GM12878 (cell line): ENCODE data around the gene TOR1A. TPM values are rescaled to one million over a fixed set of nuclear protein-coding genes. Genes with fewer than 3 reads are reported as not detected.

Source experiments
- ATAC-seq: fragments of 200-7000 bp; cut with Tn5 transposase; 3 replicates; pipeline ENCODE4 v1.9.1; 2020; ENCODE audit warnings: mild to moderate bottlenecking, moderate library complexity
- BruUV-seq: library from RNA; stranded (reverse); fragments of 400-500 nt; replicated peaks from 2 replicates; lab custom pipeline; 2021; lab: Mats Ljungman, UMichigan
- CTCF ChIA-PET: fragments of 300-600 bp; sonication (Branson Sonifier 250); formaldehyde crosslinking; extraction: SDS; loops from one replicate; lab custom pipeline; 2021; ENCODE audit warnings: inconsistent platforms; lab: Yijun Ruan, JAX
- POLR2A ChIA-PET: fragments of 350-600 bp; formaldehyde crosslinking; extraction: SDS; loops from one replicate; lab custom pipeline; 2021; ENCODE audit warnings: inconsistent platforms; lab: Charles Lee
- RAD21 ChIA-PET: fragments of 300-600 bp; sonication (Branson Sonifier 250); formaldehyde crosslinking; loops from one replicate; lab custom pipeline; 2023; ENCODE audit warnings: antibody characterized with exemption; ENCODE audit not compliant: unreplicated experiment; lab: Charles Lee
- SMC1A ChIA-PET: fragments of 300-600 bp; sonication (Branson Sonifier 250); formaldehyde crosslinking; loops from one replicate; lab custom pipeline; 2023; ENCODE audit not compliant: unreplicated experiment, uncharacterized antibody; lab: Charles Lee
- DNase-seq: peaks from one replicate; pipeline ENCODE4 v3.0.0-alpha.2; 2011; ENCODE audit warnings: low read depth, low spot score
- FAIRE-seq: peaks from 3 replicates; lab custom pipeline; 2011; peaks lifted over from hg19 to GRCh38; lab: Jason Lieb, UNC
- H2AFZ ChIP-seq: 2 replicates; pipeline ENCODE4 v1.6.0; 2011; ENCODE audit warnings: low read depth, low read length, control low read depth; ENCODE audit not compliant: control insufficient read depth
- H3K27ac ChIP-seq: 2 replicates; pipeline ENCODE4 v1.5.1; 2011; ENCODE audit warnings: control low read depth; ENCODE audit not compliant: control insufficient read depth, insufficient read depth
- H3K27me3 ChIP-seq, 2 experiments: replicated peaks in 1 of 2; 2 replicates each; pipeline versions ENCODE4 v1.6.0 to v1.6.1; 2011; ENCODE audit warnings: low read length in 1 of 2; ENCODE audit not compliant: control insufficient read depth in 2 of 2, insufficient read depth in 2 of 2
- H3K36me3 ChIP-seq, 2 experiments: 2 replicates each; pipeline ENCODE4 v1.5.1; 2011; ENCODE audit warnings: low read length in 1 of 2; ENCODE audit not compliant: control insufficient read depth in 2 of 2, insufficient read depth in 2 of 2
- H3K4me1 ChIP-seq: 2 replicates; pipeline ENCODE4 v1.6.1; 2011; ENCODE audit warnings: mild to moderate bottlenecking, low read length, moderate library complexity, mixed read lengths; ENCODE audit not compliant: control insufficient read depth, insufficient read depth
- H3K4me2 ChIP-seq: 2 replicates; pipeline ENCODE4 v1.6.0; 2011; ENCODE audit warnings: control low read depth; ENCODE audit not compliant: control insufficient read depth, insufficient read depth
- H3K4me3 ChIP-seq: fragments of 200-600 bp; sonication (generic); 2 replicates; pipeline ENCODE4 v1.5.1; 2016
- H3K79me2 ChIP-seq: 2 replicates; pipeline ENCODE4 v1.6.0; 2011; ENCODE audit warnings: low read length; ENCODE audit not compliant: control insufficient read depth, insufficient read depth
- H3K9ac ChIP-seq: 2 replicates; pipeline ENCODE4 v1.8.0; 2011; ENCODE audit warnings: low read length, control low read depth, mixed read lengths; ENCODE audit not compliant: control insufficient read depth, insufficient read depth
- H3K9me3 ChIP-seq: replicated peaks from 3 replicates; pipeline ENCODE4 v1.5.1; 2011; ENCODE audit warnings: mild to moderate bottlenecking, low read length; ENCODE audit not compliant: control insufficient read depth, insufficient read depth
- H4K20me1 ChIP-seq: 2 replicates; pipeline ENCODE4 v1.6.0; 2011; ENCODE audit not compliant: control insufficient read depth, insufficient read depth
- BACH1 ChIP-seq: fragments of 450-650 bp; IDR thresholded peaks from 2 replicates; pipeline ENCODE4 v1.6.1; 2017; ENCODE audit warnings: mild to moderate bottlenecking, borderline replicate concordance
- MEF2B ChIP-seq: fragments of 450-650 bp; IDR thresholded peaks from 2 replicates; pipeline ENCODE4 v1.6.1; 2018; ENCODE audit warnings: mild to moderate bottlenecking, moderate library complexity; ENCODE audit not compliant: partially characterized antibody, poor library complexity, severe bottlenecking
- NBN ChIP-seq: fragments of 450-650 bp; IDR thresholded peaks from 2 replicates; pipeline ENCODE4 v1.6.1; 2016
- SMC3 ChIP-seq: IDR thresholded peaks from 2 replicates; pipeline ENCODE4 v1.6.1; 2011; ENCODE audit warnings: low read length, improper control_type of control experiment, borderline replicate concordance
- TCF12 ChIP-seq: IDR thresholded peaks from 2 replicates; pipeline ENCODE4 v1.6.1; 2011; ENCODE audit warnings: low read depth, mild to moderate bottlenecking, low read length
- WGBS: methylation state at CpG from one replicate; pipeline ENCODE4 v1.1.6; 2016; ENCODE audit warnings: low lambda C conversion rate; ENCODE audit not compliant: insufficient replicate concordance, insufficient coverage; ENCODE audit errors: missing lambda C conversion rate; 5-methylcytosine and 5-hydroxymethylcytosine counted together
- in situ Hi-C: fragments of 300-500 bp; cut with MboI; formaldehyde crosslinking; loops from 9 replicates; pipeline ENCODE4 v1.14.3; 2018; ENCODE audit warnings: mixed read lengths
- intact Hi-C: fragments of 100-400 bp; cut with micrococcal nuclease; formaldehyde crosslinking; loops from one replicate; pipeline ENCODE4 v1.14.2; 2022; ENCODE audit not compliant: unreplicated experiment
- polyA plus RNA-seq, 11 experiments: library from polyadenylated mRNA; depleted of rRNA in 4 of 11; unstranded in 6 of 11; stranded (reverse) in 5 of 11; fragments of >200 nt; fragmentation: Nextera tagmentation in 4 of 11; fragmentation: Illumina TruSeq in 1 of 11; extraction: Ambion mirVana in 4 of 11; extraction: Trizol in 1 of 11; gene quantifications; 1 replicate in 1 of 11; 2 replicates in 10 of 11; pipeline versions ENCODE4 v1.2.1 to v1.2.3, GENCODE V29; 2011 to 2016; ENCODE audit warnings: inconsistent platforms in 2 of 11, missing spikeins in 2 of 11, low read depth in 1 of 11
- total RNA-seq, 4 experiments: library from RNA; depleted of rRNA in 3 of 4; stranded (reverse); fragments of >200 nt in 3 of 4; fragmentation: Illumina TruSeq in 1 of 4; extraction: Trizol in 1 of 4; gene quantifications; 2 replicates each; pipeline versions ENCODE4 v1.2.1 to v1.2.3, GENCODE V29; 2013 to 2021
- TF ChIP-seq, protein P1 (sequence below): IDR thresholded peaks from 2 replicates; pipeline ENCODE4 v1.6.1; 2011; ENCODE audit warnings: low read depth, mild to moderate bottlenecking, low read length, moderate library complexity, borderline replicate concordance; ENCODE audit errors: extremely low read depth
- TF ChIP-seq, protein P2 (sequence below): IDR thresholded peaks from 2 replicates; pipeline ENCODE4 v1.6.1; 2012; ENCODE audit warnings: low read length, inconsistent platforms

TOR1A gene
- total and polyA plus RNA-seq, 10 of the 15 experiments (the other 5 are each of a cell fraction or from before 2014, with no cell fraction given): 3.2 to 60.8 (median 38.6) TPM

GRCh38 chr9:129811967-129812363, 12.0 kb downstream of the TOR1A start:
- Histone ChIP-seq H3K27ac (no peak overlapping the region), H3K79me2 (no peaks in the 10 kb centered on the region), H4K20me1 (no peaks in the 10 kb centered on the region), H3K4me3 (no peak overlapping the region), H3K36me3 (peaks cover 7 to 21% of the 10 kb centered on the region in 2 experiments), H3K9me3 (no peaks in the 10 kb centered on the region), H3K4me1 (peaks cover 3% of the 10 kb centered on the region), H3K4me2 (no peak overlapping the region), H3K27me3 (no peaks in the 10 kb centered on the region), H3K9ac (no peak overlapping the region), H2AFZ (no peak overlapping the region)
- in situ Hi-C loops: no loop called here
- intact Hi-C loops: no loop called here
- DNase-seq (no peak), FAIRE-seq (peak; percentile 27), ATAC-seq (peak; percentile 76)
- ChIA-PET SMC1A (interaction anchor here (0.6 to 1.6 kb wide), 2 partner anchors 9 to 32 kb away, joined by 3 to 5 read pairs; no protein-coding TSS in a partner anchor), CTCF (interaction anchor here (1.0 kb wide), 1 partner anchor 29 kb away, joined by 3 read pairs; no protein-coding TSS in a partner anchor), POLR2A (interaction anchor here (0.6 kb wide), 1 partner anchor 10 kb away, joined by 3 read pairs; no protein-coding TSS in a partner anchor), RAD21 (no interaction called here)
- no TSS peak for BruUV-seq
- TF ChIP-seq SMC3 (no peak), NBN (no peak), BACH1 (0 out of 2 replicates have a peak, but pooled peaks have one; percentile 38), TCF12 (no peak), MEF2B (peak; percentile 89)
- TF ChIP-seq, protein P1, sequence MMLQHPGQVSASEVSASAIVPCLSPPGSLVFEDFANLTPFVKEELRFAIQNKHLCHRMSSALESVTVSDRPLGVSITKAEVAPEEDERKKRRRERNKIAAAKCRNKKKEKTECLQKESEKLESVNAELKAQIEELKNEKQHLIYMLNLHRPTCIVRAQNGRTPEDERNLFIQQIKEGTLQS: no peak
- TF ChIP-seq, protein P2, sequence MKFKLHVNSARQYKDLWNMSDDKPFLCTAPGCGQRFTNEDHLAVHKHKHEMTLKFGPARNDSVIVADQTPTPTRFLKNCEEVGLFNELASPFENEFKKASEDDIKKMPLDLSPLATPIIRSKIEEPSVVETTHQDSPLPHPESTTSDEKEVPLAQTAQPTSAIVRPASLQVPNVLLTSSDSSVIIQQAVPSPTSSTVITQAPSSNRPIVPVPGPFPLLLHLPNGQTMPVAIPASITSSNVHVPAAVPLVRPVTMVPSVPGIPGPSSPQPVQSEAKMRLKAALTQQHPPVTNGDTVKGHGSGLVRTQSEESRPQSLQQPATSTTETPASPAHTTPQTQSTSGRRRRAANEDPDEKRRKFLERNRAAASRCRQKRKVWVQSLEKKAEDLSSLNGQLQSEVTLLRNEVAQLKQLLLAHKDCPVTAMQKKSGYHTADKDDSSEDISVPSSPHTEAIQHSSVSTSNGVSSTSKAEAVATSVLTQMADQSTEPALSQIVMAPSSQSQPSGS: 0 out of 2 replicates have a peak, but pooled peaks have one; percentile 19
- 5% methylated on average over 6 of the region's 6 CpGs for WGBS
